ENCODE results near the gene CDHR2.

CDHR2 gene

DNA sequence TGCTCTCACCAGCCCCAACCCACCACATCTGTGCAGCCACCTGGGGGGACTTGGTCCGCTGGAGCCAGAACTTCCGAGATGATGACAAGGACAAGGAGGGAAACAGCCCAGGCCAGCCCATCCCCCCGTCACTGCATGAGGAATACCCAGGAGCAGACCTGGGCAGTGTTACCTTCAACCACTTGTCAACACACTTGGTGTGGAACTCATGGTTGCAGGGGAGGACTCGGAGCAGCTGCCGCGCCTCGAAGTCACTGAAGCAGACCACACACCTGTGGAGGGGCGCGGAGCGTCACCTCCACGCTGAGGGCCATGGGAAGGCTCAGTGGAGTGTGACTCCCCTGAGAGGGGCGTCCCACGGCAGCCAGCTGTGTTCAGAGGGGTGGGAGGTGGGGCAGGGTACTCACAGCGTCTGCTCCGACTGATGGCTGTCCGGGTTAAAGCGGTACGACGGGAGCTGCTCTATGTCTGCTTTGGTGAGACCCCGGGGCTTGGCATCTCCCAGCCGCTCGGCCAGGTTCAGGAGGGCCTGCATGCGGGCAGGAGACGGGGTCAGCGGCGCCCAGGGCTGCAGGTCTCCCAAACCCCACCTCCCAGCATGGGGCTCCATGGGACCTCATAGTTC is 19.9 kb upstream of the CDHR2 start:
- TF ChIP-seq CTCF (conservative IDR thresholded peaks at IDR 0.05; ENCODE audit: low read depth, low read length) = no peak
- no peaks in the 10 kb centered on the region for H4K20me1 ChIP-seq (ENCODE audit: insufficient read depth)
- H2AFZ ChIP-seq (ENCODE audit: low read depth) = no peak overlapping the region
- H3K9ac ChIP-seq = no peak overlapping the region
- no peaks in the 10 kb centered on the region for H3K36me3 ChIP-seq (ENCODE audit: insufficient read depth)
- no peak overlapping the region for H3K27ac ChIP-seq
- peaks cover 10% of the 10 kb centered on the region for H3K4me1 ChIP-seq (ENCODE audit: low read depth, poor library complexity, severe bottlenecking)
- H3K4me3 ChIP-seq (IDR thresholded peaks at IDR 0.05; ENCODE audit: insufficient read depth, low read depth, low read length) = no peak overlapping the region
- peaks cover 17% of the 10 kb centered on the region for H3K79me2 ChIP-seq (ENCODE audit: insufficient read depth, low read depth)
- no peak overlapping the region for H3K4me2 ChIP-seq
- H3K27me3 ChIP-seq (ENCODE audit: insufficient read depth, low read depth) = no peaks in the 10 kb centered on the region

GRCh38 chr5:176529741-176530141 is 19.4 kb upstream of the CDHR2 start:
- Histone ChIP-seq H3K4me2 (no peak overlapping the region), H3K27me3 (ENCODE audit: insufficient read depth, low read depth) (no peaks in the 10 kb centered on the region), H2AFZ (ENCODE audit: low read depth) (no peak overlapping the region), H3K4me1 (ENCODE audit: low read depth, poor library complexity, severe bottlenecking) (peaks cover 16% of the 10 kb centered on the region), H4K20me1 (ENCODE audit: insufficient read depth) (no peaks in the 10 kb centered on the region), H3K9ac (no peak overlapping the region), H3K4me3 (IDR thresholded peaks at IDR 0.05; ENCODE audit: insufficient read depth, low read depth, low read length) (no peak overlapping the region), H3K79me2 (ENCODE audit: insufficient read depth, low read depth) (peaks cover 22% of the 10 kb centered on the region), H3K27ac (no peak overlapping the region), H3K36me3 (ENCODE audit: insufficient read depth) (no peaks in the 10 kb centered on the region)
- TF ChIP-seq CTCF (conservative IDR thresholded peaks at IDR 0.05; ENCODE audit: low read depth, low read length) = no peak

GRCh38 chr5:176530393-176530982 is 18.7 kb upstream of the CDHR2 start:
- Histone ChIP-seq H3K27me3 (ENCODE audit: insufficient read depth, low read depth) (no peaks in the 10 kb centered on the region), H3K36me3 (ENCODE audit: insufficient read depth) (no peaks in the 10 kb centered on the region), H3K9ac (no peak overlapping the region), H2AFZ (ENCODE audit: low read depth) (no peak overlapping the region), H3K4me1 (ENCODE audit: low read depth, poor library complexity, severe bottlenecking) (peaks cover 23% of the 10 kb centered on the region), H3K4me2 (no peak overlapping the region), H3K79me2 (ENCODE audit: insufficient read depth, low read depth) (peaks cover 30% of the 10 kb centered on the region), H3K4me3 (IDR thresholded peaks at IDR 0.05; ENCODE audit: insufficient read depth, low read depth, low read length) (no peak overlapping the region), H4K20me1 (ENCODE audit: insufficient read depth) (no peaks in the 10 kb centered on the region), H3K27ac (no peak overlapping the region)
- TF ChIP-seq CTCF (conservative IDR thresholded peaks at IDR 0.05; ENCODE audit: low read depth, low read length) = no peak

DNA sequence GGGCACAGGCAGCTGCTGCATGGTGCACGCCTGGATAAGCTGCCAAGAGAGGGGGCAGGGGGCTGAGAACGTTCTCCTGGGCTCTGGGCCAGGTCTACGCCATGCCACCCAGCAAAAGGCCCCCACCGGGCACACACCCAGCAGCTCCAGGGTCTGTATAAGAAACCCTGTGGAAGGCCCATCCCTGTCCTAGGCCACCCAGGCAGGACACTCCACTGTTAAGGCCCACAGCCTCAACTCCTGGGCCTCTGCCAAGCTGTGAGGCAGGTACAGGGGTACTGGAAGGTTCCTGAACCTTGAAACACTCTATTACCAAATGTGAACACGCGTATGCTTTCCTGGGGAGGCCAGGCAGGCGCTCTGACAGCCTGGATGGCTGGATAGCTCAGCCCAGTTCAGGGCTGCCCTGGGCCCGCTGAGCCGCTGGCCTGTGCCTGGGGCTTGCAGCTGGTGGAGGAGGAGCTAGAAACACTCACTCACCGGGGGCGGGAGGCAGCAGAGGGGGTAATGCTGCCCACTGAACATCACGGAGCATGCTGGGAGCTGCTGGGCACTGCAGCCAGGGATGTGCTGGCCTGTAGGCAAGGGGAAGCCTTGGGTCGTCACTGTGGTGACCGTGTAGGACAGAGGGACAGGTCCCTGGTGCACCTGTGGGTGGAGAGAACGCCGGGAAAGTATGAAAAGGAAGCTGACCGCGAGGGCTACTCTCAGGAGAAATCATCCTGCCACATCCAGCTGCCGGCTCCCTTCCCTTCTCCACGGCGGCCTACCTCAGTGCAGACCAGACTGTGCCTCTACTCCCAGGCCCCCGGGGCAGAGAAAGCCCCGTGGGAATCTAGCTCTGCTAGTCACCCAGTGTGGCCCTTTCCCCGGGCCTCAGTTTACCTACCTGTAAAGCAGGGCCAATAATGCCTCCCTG is 17.9 kb upstream of the CDHR2 start:
- Histone ChIP-seq H3K27me3 (ENCODE audit: insufficient read depth, low read depth) (no peaks in the 10 kb centered on the region), H3K4me1 (ENCODE audit: low read depth, poor library complexity, severe bottlenecking) (peaks cover 23% of the 10 kb centered on the region), H3K36me3 (ENCODE audit: insufficient read depth) (no peaks in the 10 kb centered on the region), H3K9ac (no peak overlapping the region), H3K79me2 (ENCODE audit: insufficient read depth, low read depth) (peaks cover 38% of the 10 kb centered on the region), H4K20me1 (ENCODE audit: insufficient read depth) (no peaks in the 10 kb centered on the region), H3K4me2 (no peak overlapping the region), H3K27ac (no peak overlapping the region), H2AFZ (ENCODE audit: low read depth) (no peak overlapping the region), H3K4me3 (IDR thresholded peaks at IDR 0.05; ENCODE audit: insufficient read depth, low read depth, low read length) (no peak overlapping the region)
- TF ChIP-seq CTCF (conservative IDR thresholded peaks at IDR 0.05; ENCODE audit: low read depth, low read length) = no peak

All from KMS-11 (cell line).